Globus pallidus (tissue), 1 donor: ENCODE results near the gene MEGF6.

ENCODE experiments used
- DNase-seq: peaks from one replicate; pipeline ENCODE4 v3.0.0-alpha.2; 2015; ENCODE audit warnings: low spot score

Gene MEGF6

DNA sequence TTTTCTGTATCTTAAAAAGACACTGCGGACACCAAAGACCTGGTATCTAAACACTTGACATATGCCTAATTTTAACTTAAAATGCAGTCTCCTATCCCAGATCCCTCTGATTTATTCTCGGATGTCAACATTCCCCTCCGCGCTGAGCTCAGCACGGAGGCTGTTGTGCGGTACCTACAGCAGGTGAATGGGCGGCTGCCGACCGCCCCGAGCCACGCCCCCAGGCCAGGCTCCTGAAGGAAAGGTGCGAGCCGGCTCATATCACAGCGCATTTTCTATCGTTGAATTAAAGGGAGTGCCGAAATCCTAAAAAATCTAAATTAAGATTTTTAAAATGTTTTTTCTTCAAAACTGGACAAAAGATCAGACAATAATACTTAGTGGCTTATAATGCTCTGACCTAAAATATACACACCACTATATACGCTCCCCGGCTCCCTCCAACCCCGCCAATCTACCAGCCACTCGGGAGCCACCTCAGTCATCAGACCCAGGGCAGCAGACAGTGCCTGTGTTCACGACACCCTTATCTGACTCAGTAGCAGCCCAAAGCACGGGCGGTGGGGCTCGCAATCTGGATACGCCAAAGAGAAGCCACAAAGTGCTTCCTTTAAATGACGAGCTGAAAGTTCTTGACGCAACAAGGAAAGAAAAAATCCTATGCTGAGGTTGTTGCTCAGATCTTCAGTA lies 34.5 kb upstream of the MEGF6 start:
- no peak for DNase-seq

DNA sequence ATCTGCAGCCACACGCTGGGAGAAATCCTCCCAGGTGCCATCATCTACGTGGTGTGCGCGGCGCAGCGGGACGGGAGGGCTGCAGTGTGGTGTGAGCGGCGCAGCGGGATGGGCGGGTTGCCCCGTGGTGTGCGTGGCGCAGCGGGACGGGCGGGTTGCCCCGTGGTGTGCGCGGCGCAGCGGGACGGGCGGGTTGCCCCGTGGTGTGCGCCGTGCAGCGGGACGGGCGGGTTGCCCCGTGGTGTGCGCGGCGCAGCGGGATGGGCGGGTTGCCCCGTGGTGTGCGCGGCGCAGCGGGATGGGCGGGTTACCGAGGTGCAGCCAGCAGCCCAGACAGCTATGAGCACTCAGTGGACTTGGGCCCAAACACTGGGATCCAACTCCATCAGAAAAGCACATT lies 33.9 kb upstream of the MEGF6 start:
- no peak for DNase-seq

- no peak for DNase-seq
These were observed 33.0 kb upstream of the MEGF6 start for GRCh38 chr1:3644273-3644672.

GRCh38 chr1:3642919-3643675 lies 31.8 kb upstream of the MEGF6 start:
- no peak for DNase-seq

- DNase-seq: no peak
These were observed 30.5 kb upstream of the MEGF6 start for GRCh38 chr1:3641816-3642215.

GRCh38 chr1:3641046-3641760 lies 29.9 kb upstream of the MEGF6 start:
- DNase-seq: no peak

GRCh38 chr1:3640121-3640837 lies 29.0 kb upstream of the MEGF6 start:
- DNase-seq: no peak

DNA sequence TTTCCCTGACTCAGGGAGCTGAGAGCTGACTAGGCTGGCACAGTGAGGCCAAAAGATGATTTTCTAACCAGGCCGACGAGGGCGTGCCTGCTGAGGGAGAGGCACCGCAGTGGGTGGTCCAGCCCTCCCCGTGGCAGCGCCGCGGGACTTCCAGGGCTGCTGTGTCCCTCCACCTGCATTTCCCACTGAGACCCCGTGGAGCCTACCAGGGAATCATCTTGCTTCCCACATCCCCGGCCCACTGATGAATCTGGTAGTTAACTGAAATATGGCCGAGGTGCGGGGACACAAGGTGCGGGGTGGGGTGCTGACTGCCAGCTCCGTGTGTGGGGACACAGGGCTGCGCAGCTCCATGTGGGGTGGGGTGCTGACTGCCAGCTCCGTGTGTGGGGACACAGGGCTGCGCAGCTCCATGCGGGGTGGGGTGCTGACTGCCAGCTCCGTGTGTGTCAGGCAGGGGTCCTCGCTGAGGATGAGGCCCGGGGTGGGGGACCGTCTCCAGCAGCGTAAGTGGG lies 28.1 kb upstream of the MEGF6 start:
- no peak for DNase-seq

- DNase-seq: no peak
These were observed 27.4 kb upstream of the MEGF6 start for GRCh38 chr1:3638676-3639075.

GRCh38 chr1:3638027-3638426 lies 26.7 kb upstream of the MEGF6 start:
- DNase-seq: no peak

DNA sequence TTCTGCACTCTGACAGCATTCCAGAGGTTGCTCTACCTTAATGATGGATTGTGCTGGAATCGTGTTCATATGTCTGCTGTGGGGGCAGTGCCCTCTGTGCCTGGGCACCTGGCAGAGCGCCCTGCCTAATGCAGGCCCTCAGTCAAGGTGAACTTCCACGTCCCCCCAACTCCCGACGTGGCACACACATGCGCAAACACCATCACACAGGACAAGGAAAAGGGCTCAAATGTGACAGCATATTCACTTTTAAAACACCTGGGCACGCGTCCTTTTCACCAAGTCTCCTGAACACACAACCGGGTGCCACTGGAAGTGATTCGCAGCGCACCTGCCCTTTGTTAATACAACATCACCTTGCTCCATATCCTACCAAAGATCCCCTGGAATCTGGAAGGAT lies 25.2 kb upstream of the MEGF6 start:
- no peak for DNase-seq

DNA sequence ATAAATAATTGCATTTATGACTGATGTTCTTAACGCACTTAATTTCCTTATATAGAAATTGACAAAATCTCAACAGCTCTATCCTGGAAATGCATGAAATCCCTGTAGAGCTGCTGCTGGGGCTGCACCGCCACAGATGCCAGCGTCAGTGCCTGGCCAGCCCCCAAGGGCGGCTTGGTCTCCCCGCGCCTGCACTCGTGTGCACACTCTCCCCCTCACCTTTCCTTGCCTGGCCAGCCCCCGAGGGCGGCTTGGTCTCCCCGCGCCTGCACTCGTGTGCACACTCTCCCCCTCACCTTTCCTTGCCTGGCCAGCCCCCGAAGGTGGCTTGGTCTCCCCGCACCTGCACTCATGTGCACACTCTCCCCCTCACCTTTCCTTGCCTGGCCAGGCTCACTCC lies 24.8 kb upstream of the MEGF6 start:
- DNase-seq: no peak

- no peak for DNase-seq
These were observed 22.9 kb upstream of the MEGF6 start for GRCh38 chr1:3634059-3634800.

GRCh38 chr1:3633344-3634058 lies 22.2 kb upstream of the MEGF6 start:
- no peak for DNase-seq

DNA sequence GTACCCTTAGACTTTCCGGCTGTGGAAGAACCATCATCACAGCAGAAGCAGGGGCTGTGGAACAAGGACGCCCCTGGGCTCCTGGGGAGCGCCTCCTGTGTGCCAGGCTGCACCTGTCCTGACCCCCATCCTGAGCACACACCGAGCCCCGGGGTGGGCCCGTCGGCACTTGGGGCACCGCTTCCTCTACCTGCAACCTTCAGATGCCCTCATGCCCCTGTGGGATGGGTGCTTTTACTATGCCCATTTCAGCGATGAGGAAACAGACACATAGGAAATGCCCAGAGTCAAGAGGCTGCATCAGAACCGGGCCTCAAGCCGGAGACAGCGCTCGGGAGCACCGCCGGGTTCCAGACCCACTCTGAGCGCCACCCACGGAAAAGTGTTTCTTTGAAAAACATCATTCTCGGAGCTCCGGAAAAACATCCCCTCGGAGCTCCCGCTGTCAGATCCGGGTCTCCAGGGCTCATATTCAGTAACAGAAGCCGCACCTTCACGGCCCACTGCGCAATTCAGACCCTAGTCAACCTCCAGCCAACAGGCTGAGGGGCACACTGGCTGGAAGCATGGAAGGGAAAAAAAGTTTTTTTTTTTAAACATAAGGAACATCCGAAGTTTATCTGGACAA lies 21.5 kb upstream of the MEGF6 start:
- no peak for DNase-seq

DNA sequence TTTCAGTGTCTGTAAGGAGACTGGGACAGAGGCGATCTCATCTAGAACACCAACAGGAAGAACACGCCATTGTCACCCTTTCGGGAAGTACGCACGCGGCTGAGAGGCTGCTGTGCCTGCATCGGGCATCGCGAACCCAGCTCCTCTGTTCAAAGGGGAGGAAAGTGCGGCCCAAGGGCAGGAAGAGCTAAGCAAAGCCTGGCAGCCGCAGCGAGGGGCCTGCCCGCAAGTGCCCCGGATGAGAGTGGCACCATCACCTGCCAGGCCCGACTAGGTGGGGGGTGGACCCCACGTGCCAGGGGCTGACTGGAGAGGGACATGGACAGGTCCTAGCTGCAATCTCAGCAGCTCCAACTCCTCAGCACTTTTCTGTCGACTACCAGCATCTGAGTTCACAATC lies 21.0 kb upstream of the MEGF6 start:
- no peak for DNase-seq

- no peak for DNase-seq
These were observed 20.3 kb upstream of the MEGF6 start for GRCh38 chr1:3631320-3632260.

- DNase-seq: no peak
These were observed 19.6 kb upstream of the MEGF6 start for GRCh38 chr1:3630914-3631313.

- DNase-seq: no peak
These were observed 18.9 kb upstream of the MEGF6 start for GRCh38 chr1:3630161-3630611.
